HepG2 (cell line): Measurements from ENCODE around the gene RREB1. TPM values are rescaled to one million over a fixed set of nuclear protein-coding genes. Genes with fewer than 3 reads are reported as not detected.

Experiments
- ATAC-seq: fragments of 200-7000 bp; cut with Tn5 transposase; 3 replicates; pipeline ENCODE4 v1.9.1; 2020; ENCODE audit warnings: mild to moderate bottlenecking, moderate library complexity
- BruUV-seq: library from RNA; stranded (reverse); fragments of 400-500 nt; replicated peaks from 2 replicates; lab custom pipeline; 2021; lab: Mats Ljungman, UMichigan
- CTCF ChIA-PET: fragments of 300-600 bp; formaldehyde crosslinking; extraction: SDS; loops from one replicate; lab custom pipeline; 2021; ENCODE audit warnings: low total read pairs, inconsistent platforms, low intra/inter-chr PET ratio; lab: Yijun Ruan, JAX
- POLR2A ChIA-PET: fragments of 350-600 bp; sonication (Branson Sonifier 250); formaldehyde crosslinking; loops from one replicate; lab custom pipeline; 2020; ENCODE audit warnings: antibody characterized with exemption, inconsistent platforms; lab: Yijun Ruan, JAX
- DNase-seq: peaks from one replicate; pipeline ENCODE4 v3.0.0-alpha.2; 2015; ENCODE audit warnings: low spot score
- FAIRE-seq: peaks from 3 replicates; lab custom pipeline; 2011; peaks lifted over from hg19 to GRCh38; lab: Jason Lieb, UNC
- H2AFZ ChIP-seq: one replicate; pipeline ENCODE4 v1.6.1; 2011; ENCODE audit warnings: low read length, inconsistent platforms
- H3K27ac ChIP-seq: fragments of 300-600 bp; 3 replicates; pipeline ENCODE4 v1.8.0; 2011; ENCODE audit warnings: mixed run types, mild to moderate bottlenecking, mixed read lengths, low read length, inconsistent platforms; ENCODE audit not compliant: insufficient read depth; ENCODE audit errors: extremely low read length
- H3K27me3 ChIP-seq, 2 experiments: fragments of 200-600 bp in 1 of 2; 2 replicates in 1 of 2; 3 replicates in 1 of 2; pipeline versions ENCODE4 v1.6.0 to v1.8.0; 2011; ENCODE audit warnings: low read length in 2 of 2, mild to moderate bottlenecking in 2 of 2, moderate library complexity in 2 of 2, inconsistent platforms in 1 of 2; ENCODE audit not compliant: insufficient read depth in 2 of 2, control insufficient read depth in 1 of 2
- H3K36me3 ChIP-seq, 2 experiments: fragments of 200-600 bp in 1 of 2; replicated peaks in 1 of 2; 2 replicates in 1 of 2; 3 replicates in 1 of 2; pipeline versions ENCODE4 v1.5.1 to v1.8.0; 2011; ENCODE audit warnings: low read length in 2 of 2, inconsistent platforms in 1 of 2; ENCODE audit not compliant: insufficient read depth in 2 of 2, control insufficient read depth in 1 of 2
- H3K4me1 ChIP-seq: 2 replicates; pipeline ENCODE4 v1.5.1; 2012; ENCODE audit warnings: low read length, inconsistent platforms; ENCODE audit not compliant: insufficient read depth
- H3K4me2 ChIP-seq: 2 replicates; pipeline ENCODE4 v1.6.0; 2011; ENCODE audit warnings: low read depth, low read length, inconsistent platforms
- H3K4me3 ChIP-seq, 3 experiments: fragments of 200-600 bp in 1 of 3; sonication (generic), shearing (Covaris generic) in 1 of 3; replicated peaks in 1 of 3; 2 replicates each; pipeline ENCODE4 v1.5.1; 2011 to 2016; ENCODE audit warnings: low read length in 3 of 3, inconsistent platforms in 2 of 3, low read depth in 2 of 3, mild to moderate bottlenecking in 2 of 3, control low read depth in 1 of 3, mixed read lengths in 1 of 3; ENCODE audit not compliant: insufficient read depth in 1 of 3
- H3K79me2 ChIP-seq: one replicate; pipeline ENCODE4 v1.6.1; 2011; ENCODE audit warnings: low read length, inconsistent platforms; ENCODE audit not compliant: insufficient read depth
- H3K9ac ChIP-seq: 2 replicates; pipeline ENCODE4 v1.6.0; 2011; ENCODE audit warnings: mild to moderate bottlenecking, low read depth, low read length, inconsistent platforms; ENCODE audit not compliant: insufficient read depth
- H3K9me3 ChIP-seq: 2 replicates; pipeline ENCODE4 v1.5.1; 2012; ENCODE audit warnings: mild to moderate bottlenecking, low read length
- H4K20me1 ChIP-seq: 2 replicates; pipeline ENCODE4 v1.6.0; 2011; ENCODE audit warnings: inconsistent platforms, mild to moderate bottlenecking, low read length, moderate library complexity; ENCODE audit not compliant: insufficient read depth
- EZH2 ChIP-seq: conservative IDR thresholded peaks from 2 replicates; pipeline ENCODE4 v1.6.1; 2012; ENCODE audit warnings: mild to moderate bottlenecking, low read depth, low read length, moderate library complexity
- FUBP1 ChIP-seq: sonication (generic); formaldehyde crosslinking; IDR thresholded peaks from 2 replicates; pipeline ENCODE4 v1.5.1; 2020; ENCODE audit warnings: missing genetic modification reagents, mild to moderate bottlenecking, borderline replicate concordance
- GPBP1L1 ChIP-seq: sonication (generic); formaldehyde crosslinking; IDR thresholded peaks from 2 replicates; pipeline ENCODE4 v1.5.0; 2020; ENCODE audit warnings: mild to moderate bottlenecking, missing genetic modification reagents
- HMGA1 ChIP-seq: sonication (generic); formaldehyde crosslinking; conservative IDR thresholded peaks from 2 replicates; pipeline ENCODE4 v1.4.0; 2020; ENCODE audit warnings: missing genetic modification reagents
- RBM22 ChIP-seq: fragments of 200-400 bp; formaldehyde crosslinking; optimal IDR thresholded peaks from 2 replicates; pipeline ENCODE3; 2017; ENCODE audit warnings: mild to moderate bottlenecking, low read length, moderate library complexity
- TSC22D2 ChIP-seq: sonication (generic); formaldehyde crosslinking; IDR thresholded peaks from 2 replicates; pipeline ENCODE4 v1.5.1; 2020; ENCODE audit warnings: missing genetic modification reagents, mild to moderate bottlenecking, borderline replicate concordance
- ZNF143 ChIP-seq: sonication (generic); formaldehyde crosslinking; IDR thresholded peaks from 2 replicates; pipeline ENCODE4 v1.4.0; 2020; ENCODE audit warnings: missing genetic modification reagents
- ZNF567 ChIP-seq: sonication (generic); formaldehyde crosslinking; IDR thresholded peaks from 2 replicates; pipeline ENCODE4 v1.8.1; 2023; ENCODE audit warnings: mild to moderate bottlenecking, missing genetic modification reagents, borderline replicate concordance
- WGBS: methylation state at CpG from one replicate; pipeline ENCODE4 v1.1.6; 2017; ENCODE audit warnings: low lambda C conversion rate; 5-methylcytosine and 5-hydroxymethylcytosine counted together
- in situ Hi-C: cut with HindIII; loops from 2 replicates; pipeline ENCODE4 v1.10.0; 2017; ENCODE audit warnings: low pct_unique_long_range_greater_than_20kb; ENCODE audit not compliant: extremely low pct_ligation_motif_present
- intact Hi-C: fragments of 100-400 bp; cut with micrococcal nuclease; formaldehyde crosslinking; loops from one replicate; pipeline ENCODE4 v1.10.0; 2022; ENCODE audit not compliant: unreplicated experiment
- polyA plus RNA-seq, 8 experiments: library from polyadenylated mRNA; depleted of rRNA in 3 of 8; stranded (reverse) in 7 of 8; unstranded in 1 of 8; fragments of >200 nt; fragmentation: Illumina TruSeq in 4 of 8; extraction: Trizol in 4 of 8; gene quantifications; 2 replicates each; pipeline versions ENCODE4 v1.2.1 to v1.2.3, GENCODE V29; 2011 to 2016; ENCODE audit warnings: low read depth in 4 of 8, missing spikeins in 1 of 8, mixed read lengths in 1 of 8; ENCODE audit not compliant: insufficient read depth in 1 of 8
- total RNA-seq, 5 experiments: library from RNA; depleted of rRNA; stranded (reverse); fragments of >200 nt; fragmentation: Illumina TruSeq; extraction: Trizol; gene quantifications; 2 replicates each; pipeline ENCODE4 v1.2.3, GENCODE V29; 2016; ENCODE audit warnings: low read depth in 1 of 5

RREB1 gene
- total and polyA plus RNA-seq, 2 of the 13 experiments (the other 11 are each of a cell fraction or from before 2014, with no cell fraction given), result 6.1 to 23.2 TPM

- no peak for TF ChIP-seq GPBP1L1 (CRISPR knock-in tag)
Observed at GRCh38 chr6:7202950-7203349, 95.2 kb downstream of the RREB1 start (continued).

GRCh38 chr6:7203939-7204338, 96.2 kb downstream of the RREB1 start:
- TF ChIP-seq ZNF143 (no peak), HMGA1 (no peak), RBM22 (peak; percentile 1), ZNF567 (CRISPR knock-in tag) (no peak), TSC22D2 (CRISPR knock-in tag) (no peak), EZH2 (no peak), FUBP1 (CRISPR knock-in tag) (no peak)
- TF ChIP-seq, all 625 proteins: peak for 1
- no TSS peak for BruUV-seq
- ChIA-PET CTCF (no interaction called here), POLR2A (no interaction called here)
- no peak for ATAC-seq
- Histone ChIP-seq H4K20me1 (no peaks in the 10 kb centered on the region), H3K4me3 (no peak overlapping the region), H3K36me3 (peaks cover 35 to 78% of the 10 kb centered on the region in 2 experiments), H3K9me3 (no peaks in the 10 kb centered on the region), H3K27ac (no peak overlapping the region), H3K9ac (no peak overlapping the region), H3K27me3 (no peaks in the 10 kb centered on the region), H3K4me2 (no peak overlapping the region), H3K79me2 (peaks cover 21% of the 10 kb centered on the region), H3K4me1 (peaks cover 35% of the 10 kb centered on the region), H2AFZ (no peak overlapping the region)
- no peak for DNase-seq
- intact Hi-C loops (no loop called here), in situ Hi-C loops (no loop called here)
- FAIRE-seq, result no peak
- WGBS, result 94% methylated on average over 7 of the region's 8 CpGs
